ENCODE data around the gene TRIM22. TPM values are rescaled to one million over a fixed set of nuclear protein-coding genes. Genes with fewer than 3 reads are reported as not detected.

Gene TRIM22
- total RNA-seq, 1 experiment from 2014 or later = 24.1 TPM

DNA sequence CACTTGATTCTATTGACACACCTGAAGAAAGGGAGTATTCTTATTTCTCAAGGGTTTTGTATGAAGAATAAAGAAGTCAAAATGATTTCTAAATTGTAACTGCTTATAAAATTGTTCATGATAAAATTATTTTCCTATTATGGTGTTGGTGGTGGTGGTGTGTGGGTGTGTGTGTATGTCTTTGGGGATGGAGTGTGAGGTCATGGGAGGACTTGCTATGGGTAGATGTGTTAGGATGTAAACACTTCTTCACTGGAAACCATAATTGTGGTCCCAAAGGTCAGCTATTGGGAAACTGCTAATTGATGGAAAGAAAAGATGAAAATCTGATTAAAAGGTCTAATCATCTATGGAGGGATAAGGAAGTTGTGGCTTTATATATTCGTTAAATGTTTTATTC, 5.1 kb downstream of the TRIM22 start:
- no peaks in the 10 kb centered on the region for H3K9me3 Mint-ChIP-seq (ENCODE audit: unreplicated experiment)
- no peak overlapping the region for H3K4me3 Mint-ChIP-seq (ENCODE audit: unreplicated experiment)
- no peak for TF ChIP-seq CTCF (IDR thresholded peaks at IDR 0.05; ENCODE audit: unreplicated experiment)
- no TSS peak for BruUV-seq (replicated peaks)
- intact Hi-C loops (cut with micrococcal nuclease) = no loop called here
- DNase-seq (ENCODE audit: unreplicated experiment) = no peak
- ChIA-PET CTCF (interaction anchor here (1.3 kb wide), 1 partner anchor 10 kb away, joined by 3 read pairs; the partner anchor contains the start of gene TRIM5), POLR2A (no interaction called here)
- peaks cover 36% of the 10 kb centered on the region for H3K4me1 Mint-ChIP-seq (ENCODE audit: insufficient read depth, unreplicated experiment)
- H3K36me3 Mint-ChIP-seq (ENCODE audit: insufficient read depth, unreplicated experiment) = peaks cover 39% of the 10 kb centered on the region
- H3K27ac Mint-ChIP-seq (ENCODE audit: low read depth, unreplicated experiment) = no peak overlapping the region
- no peaks in the 10 kb centered on the region for H3K27me3 Mint-ChIP-seq (ENCODE audit: insufficient read depth, unreplicated experiment)

GRCh38 chr11:5695580-5695979, 6.0 kb downstream of the TRIM22 start:
- Mint-ChIP-seq H3K36me3 (ENCODE audit: insufficient read depth, unreplicated experiment) (peaks cover 48% of the 10 kb centered on the region), H3K27ac (ENCODE audit: low read depth, unreplicated experiment) (no peak overlapping the region), H3K27me3 (ENCODE audit: insufficient read depth, unreplicated experiment) (no peaks in the 10 kb centered on the region), H3K9me3 (ENCODE audit: unreplicated experiment) (no peaks in the 10 kb centered on the region), H3K4me3 (ENCODE audit: unreplicated experiment) (no peak overlapping the region), H3K4me1 (ENCODE audit: insufficient read depth, unreplicated experiment) (peaks cover 27% of the 10 kb centered on the region)
- ChIA-PET POLR2A (no interaction called here), CTCF (interaction anchor here (0.6 to 1.3 kb wide), 2 partner anchors 11 to 15 kb away, joined by 3 read pairs; partner anchors contain the start of gene TRIM5)
- intact Hi-C loops (cut with micrococcal nuclease) = no loop called here
- no peak for TF ChIP-seq CTCF (IDR thresholded peaks at IDR 0.05; ENCODE audit: unreplicated experiment)
- no peak for DNase-seq (ENCODE audit: unreplicated experiment)
- BruUV-seq (replicated peaks) = no TSS peak

DNA sequence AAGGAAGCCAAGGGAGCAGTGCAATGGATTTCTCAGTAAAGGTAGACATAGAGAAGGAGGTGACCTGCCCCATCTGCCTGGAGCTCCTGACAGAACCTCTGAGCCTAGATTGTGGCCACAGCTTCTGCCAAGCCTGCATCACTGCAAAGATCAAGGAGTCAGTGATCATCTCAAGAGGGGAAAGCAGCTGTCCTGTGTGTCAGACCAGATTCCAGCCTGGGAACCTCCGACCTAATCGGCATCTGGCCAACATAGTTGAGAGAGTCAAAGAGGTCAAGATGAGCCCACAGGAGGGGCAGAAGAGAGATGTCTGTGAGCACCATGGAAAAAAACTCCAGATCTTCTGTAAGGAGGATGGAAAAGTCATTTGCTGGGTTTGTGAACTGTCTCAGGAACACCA, 6.6 kb downstream of the TRIM22 start:
- peaks cover 51% of the 10 kb centered on the region for H3K36me3 Mint-ChIP-seq (ENCODE audit: insufficient read depth, unreplicated experiment)
- DNase-seq (ENCODE audit: unreplicated experiment) = no peak
- no peak for TF ChIP-seq CTCF (IDR thresholded peaks at IDR 0.05; ENCODE audit: unreplicated experiment)
- peaks cover 21% of the 10 kb centered on the region for H3K4me1 Mint-ChIP-seq (ENCODE audit: insufficient read depth, unreplicated experiment)
- ChIA-PET POLR2A (no interaction called here), CTCF (interaction anchor here (0.6 kb wide), 1 partner anchor 15 kb away, joined by 3 read pairs; no protein-coding TSS in a partner anchor)
- no peaks in the 10 kb centered on the region for H3K27me3 Mint-ChIP-seq (ENCODE audit: insufficient read depth, unreplicated experiment)
- no TSS peak for BruUV-seq (replicated peaks)
- intact Hi-C loops (cut with micrococcal nuclease) = no loop called here
- no peaks in the 10 kb centered on the region for H3K9me3 Mint-ChIP-seq (ENCODE audit: unreplicated experiment)
- H3K4me3 Mint-ChIP-seq (ENCODE audit: unreplicated experiment) = no peak overlapping the region
- no peak overlapping the region for H3K27ac Mint-ChIP-seq (ENCODE audit: low read depth, unreplicated experiment)

DNA sequence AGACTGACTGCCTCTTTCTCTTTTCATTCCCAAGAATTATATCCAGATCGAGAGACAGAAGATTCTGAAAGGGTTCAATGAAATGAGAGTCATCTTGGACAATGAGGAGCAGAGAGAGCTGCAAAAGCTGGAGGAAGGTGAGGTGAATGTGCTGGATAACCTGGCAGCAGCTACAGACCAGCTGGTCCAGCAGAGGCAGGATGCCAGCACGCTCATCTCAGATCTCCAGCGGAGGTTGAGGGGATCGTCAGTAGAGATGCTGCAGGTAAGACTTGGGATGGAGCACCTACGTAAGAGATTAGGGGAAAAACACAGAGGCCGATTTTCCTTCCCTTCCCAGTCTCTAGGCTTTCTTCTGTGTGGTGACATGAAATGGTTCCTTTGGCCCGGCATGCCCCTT, 8.7 kb downstream of the TRIM22 start:
- POLR2A ChIA-PET = no interaction called here
- peaks cover 9% of the 10 kb centered on the region for H3K4me1 Mint-ChIP-seq (ENCODE audit: insufficient read depth, unreplicated experiment)
- no TSS peak for BruUV-seq (replicated peaks)
- CTCF ChIA-PET = interaction anchor here (0.7 to 1.3 kb wide), 2 partner anchors 10 to 93 kb away, joined by 3 read pairs; no protein-coding TSS in a partner anchor
- TF ChIP-seq CTCF (IDR thresholded peaks at IDR 0.05; ENCODE audit: unreplicated experiment) = no peak
- intact Hi-C loops (cut with micrococcal nuclease) = no loop called here
- no peaks in the 10 kb centered on the region for H3K9me3 Mint-ChIP-seq (ENCODE audit: unreplicated experiment)
- no peak overlapping the region for H3K27ac Mint-ChIP-seq (ENCODE audit: low read depth, unreplicated experiment)
- no peaks in the 10 kb centered on the region for H3K27me3 Mint-ChIP-seq (ENCODE audit: insufficient read depth, unreplicated experiment)
- H3K36me3 Mint-ChIP-seq (ENCODE audit: insufficient read depth, unreplicated experiment) = peaks cover 40% of the 10 kb centered on the region
- no peak overlapping the region for H3K4me3 Mint-ChIP-seq (ENCODE audit: unreplicated experiment)
- DNase-seq (ENCODE audit: unreplicated experiment) = no peak

All from MCF 10A (cell line).